OCI-LY3 (cell line): ENCODE results near the gene PHKB.
"Not testable (repeated sequence)": the region's sequence is repeated elsewhere in the genome, so short reads cannot be mapped to it uniquely, and the experiment has no call there.

Experiments
- H2AFZ ChIP-seq: fragments of 200-600, 300-600 bp; shearing (Covaris generic); 2 replicates; pipeline ENCODE4 v1.6.0; 2014; ENCODE audit warnings: antibody characterized with exemption, low read depth, low read length
- H3K27ac ChIP-seq: fragments of 200-600, 300-600 bp; sonication (generic); 2 replicates; pipeline ENCODE4 v1.5.1; 2014; ENCODE audit warnings: mild to moderate bottlenecking, low read length, moderate library complexity, mixed read lengths
- H3K27me3 ChIP-seq: fragments of 200-600, 300-600 bp; sonication (generic); 2 replicates; pipeline ENCODE4 v1.6.1; 2014; ENCODE audit warnings: low read depth, low read length, mixed read lengths
- H3K36me3 ChIP-seq: fragments of 200-600, 300-600 bp; sonication (generic); replicated peaks from 2 replicates; pipeline ENCODE3; 2014; ENCODE audit warnings: low read depth, low read length, mixed read lengths
- H3K4me1 ChIP-seq: fragments of 300-600, 200-600 bp; sonication (generic); 2 replicates; pipeline ENCODE4 v1.6.1; 2014; ENCODE audit warnings: low read length, mixed read lengths
- H3K4me2 ChIP-seq: fragments of 200-600, 300-600 bp; sonication (generic); 2 replicates; pipeline ENCODE4 v1.6.1; 2014; ENCODE audit warnings: low read length, mixed read lengths
- H3K4me3 ChIP-seq: fragments of 300-600, 200-600 bp; sonication (generic); 2 replicates; pipeline ENCODE4 v1.5.1; 2014; ENCODE audit warnings: antibody characterized with exemption, mild to moderate bottlenecking, low read length, moderate library complexity
- H3K79me2 ChIP-seq: fragments of 300-600, 200-600 bp; shearing (Covaris generic); 2 replicates; pipeline ENCODE4 v1.6.1; 2014; ENCODE audit warnings: mild to moderate bottlenecking, low read length, mixed read lengths
- H3K9ac ChIP-seq: fragments of 300-600, 200-600 bp; shearing (Covaris generic); 2 replicates; pipeline ENCODE4 v1.6.0; 2014; ENCODE audit warnings: mild to moderate bottlenecking, low read length, moderate library complexity
- H3K9me3 ChIP-seq: fragments of 200-600, 300-600 bp; shearing (Covaris generic); 2 replicates; pipeline ENCODE4 v1.6.1; 2014; ENCODE audit warnings: low read length, mixed read lengths; ENCODE audit not compliant: insufficient read depth
- H4K20me1 ChIP-seq: fragments of 200-600, 300-600 bp; sonication (generic); 2 replicates; pipeline ENCODE4 v1.6.1; 2016; ENCODE audit warnings: low read length, mixed read lengths; ENCODE audit not compliant: insufficient read depth
- CTCF ChIP-seq: fragments of 200-600, 300-600 bp; sonication (generic); IDR thresholded peaks from 2 replicates; pipeline ENCODE4 v1.5.1; 2014; ENCODE audit warnings: antibody characterized with exemption, low read length, low read depth
- EZH2phosphoT487 ChIP-seq: fragments of 200-600 bp; shearing (Covaris generic); IDR thresholded peaks from 2 replicates; pipeline ENCODE4 v1.6.1; 2018; ENCODE audit warnings: antibody characterized with exemption, mixed run types, low read depth

PHKB gene

GRCh38 chr16:47533744-47534292, 72.7 kb downstream of the PHKB start:
- Histone ChIP-seq H3K27me3 (no peaks in the 10 kb centered on the region), H4K20me1 (no peaks in the 10 kb centered on the region), H3K79me2 (no peaks in the 10 kb centered on the region), H3K4me1 (no peaks in the 10 kb centered on the region), H3K9ac (no peak overlapping the region), H2AFZ (no peak overlapping the region), H3K9me3 (no peaks in the 10 kb centered on the region), H3K4me3 (no peak overlapping the region), H3K36me3 (peaks cover 10% of the 10 kb centered on the region), H3K4me2 (no peak overlapping the region), H3K27ac (no peak overlapping the region)
- TF ChIP-seq CTCF: no peak
- no peak for TF ChIP-seq EZH2phosphoT487

- Histone ChIP-seq H3K4me3 (no peak overlapping the region), H3K27ac (no peak overlapping the region), H3K4me2 (no peak overlapping the region), H3K9me3 (no peaks in the 10 kb centered on the region), H3K79me2 (no peaks in the 10 kb centered on the region), H3K9ac (no peak overlapping the region), H3K36me3 (no peaks in the 10 kb centered on the region), H3K27me3 (no peaks in the 10 kb centered on the region), H4K20me1 (no peaks in the 10 kb centered on the region), H3K4me1 (no peaks in the 10 kb centered on the region), H2AFZ (no peak overlapping the region)
- TF ChIP-seq EZH2phosphoT487: no peak
- TF ChIP-seq CTCF: no peak
These were observed 77.3 kb downstream of the PHKB start for GRCh38 chr16:47538472-47538871.

GRCh38 chr16:47539707-47540670, 78.9 kb downstream of the PHKB start:
- not testable (repeated sequence) for H3K9me3 ChIP-seq, H3K27ac ChIP-seq, H3K79me2 ChIP-seq, H3K4me1 ChIP-seq, H4K20me1 ChIP-seq, H3K27me3 ChIP-seq, H3K4me2 ChIP-seq, H3K9ac ChIP-seq, H2AFZ ChIP-seq, H3K36me3 ChIP-seq, H3K4me3 ChIP-seq

GRCh38 chr16:47541135-47541534, 80.0 kb downstream of the PHKB start:
- H3K27me3 ChIP-seq, H3K79me2 ChIP-seq, H3K4me1 ChIP-seq, H3K4me3 ChIP-seq, H3K27ac ChIP-seq, H4K20me1 ChIP-seq, H3K9ac ChIP-seq, H2AFZ ChIP-seq, H3K9me3 ChIP-seq, H3K36me3 ChIP-seq, H3K4me2 ChIP-seq: not testable (repeated sequence)

GRCh38 chr16:47544255-47544654, 83.1 kb downstream of the PHKB start:
- H3K4me2 ChIP-seq, H3K9ac ChIP-seq, H3K4me1 ChIP-seq, H3K9me3 ChIP-seq, H3K36me3 ChIP-seq, H3K79me2 ChIP-seq, H3K27ac ChIP-seq, H3K27me3 ChIP-seq, H3K4me3 ChIP-seq, H2AFZ ChIP-seq, H4K20me1 ChIP-seq: not testable (repeated sequence)

GRCh38 chr16:47551185-47551584, 90.1 kb downstream of the PHKB start:
- not testable (repeated sequence) for H3K4me2 ChIP-seq, H2AFZ ChIP-seq

GRCh38 chr16:47551767-47552166, 90.6 kb downstream of the PHKB start:
- not testable (repeated sequence) for H3K36me3 ChIP-seq, H4K20me1 ChIP-seq, H3K4me3 ChIP-seq, H3K9me3 ChIP-seq, H3K27me3 ChIP-seq, H3K79me2 ChIP-seq, H3K4me2 ChIP-seq, H2AFZ ChIP-seq, H3K9ac ChIP-seq, H3K4me1 ChIP-seq, H3K27ac ChIP-seq

More at GRCh38 chr16:47551185-47551584, 90.1 kb downstream of the PHKB start:
- H3K36me3 ChIP-seq, H3K9me3 ChIP-seq, H4K20me1 ChIP-seq, H3K4me3 ChIP-seq, H3K79me2 ChIP-seq, H3K27ac ChIP-seq, H3K9ac ChIP-seq, H3K27me3 ChIP-seq, H3K4me1 ChIP-seq: not testable (repeated sequence)
